Measurements from ENCODE around the gene NCAPD2.

NCAPD2 gene

GRCh38 chr12:6539707-6540134, 45.8 kb downstream of the NCAPD2 start:
- no peak for TF ChIP-seq EZH2 (optimal IDR thresholded peaks at IDR 0.05; ENCODE audit: low read depth, low read length)
- no peak for TF ChIP-seq EZH2phosphoT487 (IDR thresholded peaks at IDR 0.05; ENCODE audit: low read length)
- no peak for TF ChIP-seq CTCF (IDR thresholded peaks at IDR 0.05; ENCODE audit: low read length)
- no peak for DNase-seq
- Histone ChIP-seq H3K9ac (ENCODE audit: low read length) (no peak overlapping the region), H3K9me3 (replicated peaks; ENCODE audit: insufficient read depth, low read length) (no peaks in the 10 kb centered on the region), H3K79me2 (ENCODE audit: low read length) (peaks cover 27% of the 10 kb centered on the region), H3K27me3 (replicated peaks; ENCODE audit: insufficient read depth, low read length) (no peaks in the 10 kb centered on the region), H3K4me3 (ENCODE audit: low read length) (no peak overlapping the region), H3K4me1 (ENCODE audit: low read length) (peaks cover 7% of the 10 kb centered on the region), H3K36me3 (replicated peaks; ENCODE audit: insufficient read depth, low read length) (peaks cover 8% of the 10 kb centered on the region; the same call in 1 of the 2 replicates), H3K9me2 (replicated peaks; ENCODE audit: insufficient read depth, low read length) (no peaks in the 10 kb centered on the region), H3K4me2 (ENCODE audit: low read depth, low read length) (no peak overlapping the region), H3F3A (ENCODE audit: insufficient read depth, low read length) (peaks cover 54% of the 10 kb centered on the region), H4K20me1 (ENCODE audit: insufficient read depth, low read length) (peaks cover 33% of the 10 kb centered on the region), H2AFZ (ENCODE audit: low read length) (no peak overlapping the region), H3K27ac (ENCODE audit: low read length) (no peak overlapping the region)

GRCh38 chr12:6540181-6540877, 46.4 kb downstream of the NCAPD2 start:
- peaks cover 8% of the 10 kb centered on the region; the same call in 1 of the 2 replicates for H3K36me3 ChIP-seq (replicated peaks; ENCODE audit: insufficient read depth, low read length)
- no peak overlapping the region for H3K27ac ChIP-seq (ENCODE audit: low read length)
- no peak overlapping the region for H3K4me3 ChIP-seq (ENCODE audit: low read length)
- no peaks in the 10 kb centered on the region for H3K27me3 ChIP-seq (replicated peaks; ENCODE audit: insufficient read depth, low read length)
- no peak overlapping the region for H2AFZ ChIP-seq (ENCODE audit: low read length)
- TF ChIP-seq CTCF (IDR thresholded peaks at IDR 0.05; ENCODE audit: low read length) (no peak), EZH2 (optimal IDR thresholded peaks at IDR 0.05; ENCODE audit: low read depth, low read length) (no peak), EZH2phosphoT487 (IDR thresholded peaks at IDR 0.05; ENCODE audit: low read length) (no peak)
- H4K20me1 ChIP-seq (ENCODE audit: insufficient read depth, low read length), result peaks cover 33% of the 10 kb centered on the region
- H3K9me3 ChIP-seq (replicated peaks; ENCODE audit: insufficient read depth, low read length), result no peaks in the 10 kb centered on the region
- H3K9ac ChIP-seq (ENCODE audit: low read length), result no peak overlapping the region
- H3K4me1 ChIP-seq (ENCODE audit: low read length), result peaks cover 7% of the 10 kb centered on the region
- no peak overlapping the region for H3K4me2 ChIP-seq (ENCODE audit: low read depth, low read length)
- peaks cover 21% of the 10 kb centered on the region for H3K79me2 ChIP-seq (ENCODE audit: low read length)
- peaks cover 48% of the 10 kb centered on the region for H3F3A ChIP-seq (ENCODE audit: insufficient read depth, low read length)
- no peaks in the 10 kb centered on the region for H3K9me2 ChIP-seq (replicated peaks; ENCODE audit: insufficient read depth, low read length)
- DNase-seq, result no peak

GRCh38 chr12:6541371-6542165, 47.7 kb downstream of the NCAPD2 start:
- H3K4me1 ChIP-seq (ENCODE audit: low read length), result no peaks in the 10 kb centered on the region
- H3K27ac ChIP-seq (ENCODE audit: low read length), result no peak overlapping the region
- peaks cover 20% of the 10 kb centered on the region for H4K20me1 ChIP-seq (ENCODE audit: insufficient read depth, low read length)

More at GRCh38 chr12:6541371-6542165, 47.7 kb downstream of the NCAPD2 start:
- DNase-seq, result no peak
- Histone ChIP-seq H3K4me3 (ENCODE audit: low read length) (no peak overlapping the region), H3K9me2 (replicated peaks; ENCODE audit: insufficient read depth, low read length) (no peaks in the 10 kb centered on the region), H3F3A (ENCODE audit: insufficient read depth, low read length) (peaks cover 35% of the 10 kb centered on the region), H3K36me3 (replicated peaks; ENCODE audit: insufficient read depth, low read length) (no peaks in the 10 kb centered on the region), H3K27me3 (replicated peaks; ENCODE audit: insufficient read depth, low read length) (no peaks in the 10 kb centered on the region), H3K9ac (ENCODE audit: low read length) (no peak overlapping the region), H3K9me3 (replicated peaks; ENCODE audit: insufficient read depth, low read length) (no peaks in the 10 kb centered on the region), H2AFZ (ENCODE audit: low read length) (no peak overlapping the region), H3K79me2 (ENCODE audit: low read length) (peaks cover 9% of the 10 kb centered on the region), H3K4me2 (ENCODE audit: low read depth, low read length) (no peak overlapping the region)
- no peak for TF ChIP-seq EZH2 (optimal IDR thresholded peaks at IDR 0.05; ENCODE audit: low read depth, low read length)
- no peak for TF ChIP-seq EZH2phosphoT487 (IDR thresholded peaks at IDR 0.05; ENCODE audit: low read length)
- TF ChIP-seq CTCF (IDR thresholded peaks at IDR 0.05; ENCODE audit: low read length), result no peak

Data from MM.1S (cell line).